Spleen (tissue), 7 donors: ENCODE measurements around the gene WNK1.
"Not testable (repeated sequence)": the region's sequence is repeated elsewhere in the genome, so short reads cannot be mapped to it uniquely, and the experiment has no call there.

Source experiments
- POLR2A ChIP-seq, 3 donors: fragments of 450-650 bp; IDR thresholded peaks; one replicate each; pipeline ENCODE4 v1.5.1; 2017; ENCODE audit warnings: antibody characterized with exemption in 3 of 3, mild to moderate bottlenecking in 1 of 3
- TF ChIP-seq, protein P1 (sequence below), 11 experiments: fragments of 200-600 bp in 7 of 11; fragments of 450-650 bp in 4 of 11; sonication (generic) in 4 of 11; IDR thresholded peaks in 8 of 11; conservative IDR thresholded peaks in 3 of 11; 1 replicate in 7 of 11; 2 replicates in 4 of 11; pipeline versions ENCODE4 v1.4.0 to v1.8.0; 2016 to 2021; ENCODE audit warnings: antibody characterized with exemption in 11 of 11, inconsistent platforms in 4 of 11, mild to moderate bottlenecking in 1 of 11
- donor health status: DM: no; HTN: no; CAD: no; lungs with moderate emphysema.
- donor health status: DM: no; HTN: no; CAD: no.
- donor health status: DM: no; HTN: no; CAD: no.

GRCh38 chr12:775973-776771 is 23.8 kb downstream of the WNK1 start:
- TF ChIP-seq, protein P1, sequence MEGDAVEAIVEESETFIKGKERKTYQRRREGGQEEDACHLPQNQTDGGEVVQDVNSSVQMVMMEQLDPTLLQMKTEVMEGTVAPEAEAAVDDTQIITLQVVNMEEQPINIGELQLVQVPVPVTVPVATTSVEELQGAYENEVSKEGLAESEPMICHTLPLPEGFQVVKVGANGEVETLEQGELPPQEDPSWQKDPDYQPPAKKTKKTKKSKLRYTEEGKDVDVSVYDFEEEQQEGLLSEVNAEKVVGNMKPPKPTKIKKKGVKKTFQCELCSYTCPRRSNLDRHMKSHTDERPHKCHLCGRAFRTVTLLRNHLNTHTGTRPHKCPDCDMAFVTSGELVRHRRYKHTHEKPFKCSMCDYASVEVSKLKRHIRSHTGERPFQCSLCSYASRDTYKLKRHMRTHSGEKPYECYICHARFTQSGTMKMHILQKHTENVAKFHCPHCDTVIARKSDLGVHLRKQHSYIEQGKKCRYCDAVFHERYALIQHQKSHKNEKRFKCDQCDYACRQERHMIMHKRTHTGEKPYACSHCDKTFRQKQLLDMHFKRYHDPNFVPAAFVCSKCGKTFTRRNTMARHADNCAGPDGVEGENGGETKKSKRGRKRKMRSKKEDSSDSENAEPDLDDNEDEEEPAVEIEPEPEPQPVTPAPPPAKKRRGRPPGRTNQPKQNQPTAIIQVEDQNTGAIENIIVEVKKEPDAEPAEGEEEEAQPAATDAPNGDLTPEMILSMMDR (IDR thresholded peaks at IDR 0.05 in 8 of 11, conservative IDR thresholded peaks at IDR 0.05 in 3 of 11): not testable (repeated sequence)
- not testable (repeated sequence) for TF ChIP-seq POLR2A (IDR thresholded peaks at IDR 0.05)
